Parathyroid adenoma (tissue), 2 donors: ENCODE data around the gene ZNF750.
A peak's percentile ranks its signal among the peaks of the same experiment; 100 is the strongest.

ENCODE experiments used
- H2AFZ ChIP-seq: fragments of 300-600 bp; sonication (generic); one replicate; pipeline ENCODE4 v1.7.0; 2017; ENCODE audit warnings: antibody characterized with exemption, mild to moderate bottlenecking
- H3K27ac ChIP-seq: fragments of 300-600 bp; sonication (generic); one replicate; pipeline ENCODE4 v1.7.0; 2017
- H3K27me3 ChIP-seq: fragments of 300-600 bp; sonication (generic); one replicate; pipeline ENCODE4 v1.7.0; 2017; ENCODE audit warnings: low read length; ENCODE audit not compliant: control insufficient read depth, insufficient read depth
- H3K36me3 ChIP-seq: fragments of 300-600 bp; sonication (generic); one replicate; pipeline ENCODE4 v1.7.0; 2017; ENCODE audit warnings: low read length; ENCODE audit not compliant: control insufficient read depth, insufficient read depth
- H3K4me1 ChIP-seq: fragments of 300-600 bp; sonication (generic); one replicate; pipeline ENCODE4 v1.7.0; 2017; ENCODE audit warnings: control low read depth
- H3K4me2 ChIP-seq: fragments of 300-600 bp; sonication (generic); one replicate; pipeline ENCODE4 v1.7.0; 2017; ENCODE audit warnings: low read length
- H3K4me3 ChIP-seq: fragments of 300-600 bp; sonication (generic); one replicate; pipeline ENCODE4 v1.7.0; 2017; ENCODE audit warnings: low read depth, low read length
- H3K79me2 ChIP-seq: fragments of 300-600 bp; sonication (generic); one replicate; pipeline ENCODE4 v1.7.0; 2017; ENCODE audit warnings: control low read depth
- H3K9ac ChIP-seq: fragments of 300-600 bp; sonication (generic); one replicate; pipeline ENCODE4 v1.7.0; 2017; ENCODE audit warnings: mild to moderate bottlenecking
- H3K9me3 ChIP-seq: fragments of 300-600 bp; sonication (generic); one replicate; pipeline ENCODE4 v1.7.0; 2017; ENCODE audit warnings: low read length; ENCODE audit not compliant: control insufficient read depth
- TF ChIP-seq, protein P1 (sequence below): fragments of 300-600 bp; sonication (generic); IDR thresholded peaks from one replicate; pipeline ENCODE4 v1.7.0; 2017; ENCODE audit warnings: antibody characterized with exemption, mild to moderate bottlenecking
- donor health status: primary hyperparathyroidism.

ZNF750 gene

GRCh38 chr17:82848022-82848592 lies 8.3 kb upstream of the ZNF750 start:
- H3K79me2 ChIP-seq, result peaks cover 23% of the 10 kb centered on the region
- peak overlapping the region; percentile 53 for H3K4me2 ChIP-seq
- no peak overlapping the region for H2AFZ ChIP-seq
- TF ChIP-seq, protein P1, sequence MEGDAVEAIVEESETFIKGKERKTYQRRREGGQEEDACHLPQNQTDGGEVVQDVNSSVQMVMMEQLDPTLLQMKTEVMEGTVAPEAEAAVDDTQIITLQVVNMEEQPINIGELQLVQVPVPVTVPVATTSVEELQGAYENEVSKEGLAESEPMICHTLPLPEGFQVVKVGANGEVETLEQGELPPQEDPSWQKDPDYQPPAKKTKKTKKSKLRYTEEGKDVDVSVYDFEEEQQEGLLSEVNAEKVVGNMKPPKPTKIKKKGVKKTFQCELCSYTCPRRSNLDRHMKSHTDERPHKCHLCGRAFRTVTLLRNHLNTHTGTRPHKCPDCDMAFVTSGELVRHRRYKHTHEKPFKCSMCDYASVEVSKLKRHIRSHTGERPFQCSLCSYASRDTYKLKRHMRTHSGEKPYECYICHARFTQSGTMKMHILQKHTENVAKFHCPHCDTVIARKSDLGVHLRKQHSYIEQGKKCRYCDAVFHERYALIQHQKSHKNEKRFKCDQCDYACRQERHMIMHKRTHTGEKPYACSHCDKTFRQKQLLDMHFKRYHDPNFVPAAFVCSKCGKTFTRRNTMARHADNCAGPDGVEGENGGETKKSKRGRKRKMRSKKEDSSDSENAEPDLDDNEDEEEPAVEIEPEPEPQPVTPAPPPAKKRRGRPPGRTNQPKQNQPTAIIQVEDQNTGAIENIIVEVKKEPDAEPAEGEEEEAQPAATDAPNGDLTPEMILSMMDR, result no peak
- H3K4me1 ChIP-seq, result no peaks in the 10 kb centered on the region
- no peak overlapping the region for H3K9ac ChIP-seq
- H3K9me3 ChIP-seq, result no peaks in the 10 kb centered on the region
- peak overlapping the region; percentile 39 for H3K27ac ChIP-seq
- peak overlapping the region; percentile 16 for H3K4me3 ChIP-seq
- H3K27me3 ChIP-seq, result no peaks in the 10 kb centered on the region
- H3K36me3 ChIP-seq, result no peaks in the 10 kb centered on the region

- H3K36me3 ChIP-seq, result no peaks in the 10 kb centered on the region
- no peaks in the 10 kb centered on the region for H3K27me3 ChIP-seq
- TF ChIP-seq, protein P1, result no peak
- H3K4me3 ChIP-seq, result no peak overlapping the region
- no peaks in the 10 kb centered on the region for H3K9me3 ChIP-seq
- H3K4me1 ChIP-seq, result no peaks in the 10 kb centered on the region
- H3K9ac ChIP-seq, result no peak overlapping the region
- no peak overlapping the region for H2AFZ ChIP-seq
- no peak overlapping the region for H3K4me2 ChIP-seq
- peaks cover 23% of the 10 kb centered on the region for H3K79me2 ChIP-seq
- H3K27ac ChIP-seq, result peak overlapping the region; percentile 49
Measured at GRCh38 chr17:82846061-82846691, 6.4 kb upstream of the ZNF750 start.

- no peak overlapping the region for H3K4me3 ChIP-seq
Measured at GRCh38 chr17:82845163-82845807, 5.5 kb upstream of the ZNF750 start.

DNA sequence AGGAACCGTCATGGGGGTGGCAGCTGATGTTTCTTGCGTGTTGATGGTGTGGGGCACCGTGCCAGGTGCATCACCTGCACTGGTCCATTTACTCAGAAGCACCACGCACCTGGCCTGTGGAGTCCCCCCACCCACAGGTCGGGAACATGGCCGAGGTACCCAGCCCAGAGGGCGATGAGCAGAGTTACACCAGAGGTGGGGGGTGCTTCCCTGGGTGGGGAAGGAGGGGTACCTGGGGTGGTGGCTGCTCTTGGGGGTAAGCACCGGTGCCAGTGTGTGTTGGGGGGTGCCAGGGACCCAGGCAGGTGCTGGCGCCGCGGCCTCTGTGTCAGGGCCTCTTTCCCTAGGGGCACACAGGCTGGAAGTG lies 5.0 kb upstream of the ZNF750 start:
- peaks cover 23% of the 10 kb centered on the region for H3K79me2 ChIP-seq
- H3K36me3 ChIP-seq, result no peaks in the 10 kb centered on the region
- peaks cover 9% of the 10 kb centered on the region for H3K4me1 ChIP-seq
- no peaks in the 10 kb centered on the region for H3K27me3 ChIP-seq
- no peaks in the 10 kb centered on the region for H3K9me3 ChIP-seq
- H3K4me2 ChIP-seq, result no peak overlapping the region
- H3K4me3 ChIP-seq, result no peak overlapping the region
- H2AFZ ChIP-seq, result no peak overlapping the region
- TF ChIP-seq, protein P1, result no peak
- H3K27ac ChIP-seq, result peak overlapping the region; percentile 54
- no peak overlapping the region for H3K9ac ChIP-seq

More at GRCh38 chr17:82845163-82845807, 5.5 kb upstream of the ZNF750 start:
- H3K79me2 ChIP-seq, result peaks cover 23% of the 10 kb centered on the region
- peak overlapping the region; percentile 9 for H3K4me2 ChIP-seq
- no peaks in the 10 kb centered on the region for H3K9me3 ChIP-seq
- no peak overlapping the region for H2AFZ ChIP-seq
- no peak overlapping the region for H3K9ac ChIP-seq
- no peaks in the 10 kb centered on the region for H3K27me3 ChIP-seq
- H3K4me1 ChIP-seq, result peaks cover 5% of the 10 kb centered on the region
- H3K36me3 ChIP-seq, result no peaks in the 10 kb centered on the region
- TF ChIP-seq, protein P1, result no peak
- H3K27ac ChIP-seq, result peak overlapping the region; percentile 54
